Astrocyte (in vitro differentiated cells and primary cell): ENCODE data around the gene RNASE11. TPM values are rescaled to one million over a fixed set of nuclear protein-coding genes. Genes with fewer than 3 reads are reported as not detected.
"Not testable (repeated sequence)": the region's sequence is repeated elsewhere in the genome, so short reads cannot be mapped to it uniquely, and the experiment has no call there.

ENCODE experiments used
- DNase-seq: peaks from one replicate; pipeline ENCODE4 v3.0.0-alpha.2; 2010; ENCODE audit warnings: low read depth
- FAIRE-seq: peaks from 2 replicates; lab custom pipeline; 2011; peaks lifted over from hg19 to GRCh38; lab: Jason Lieb, UNC
- H2AFZ ChIP-seq: 2 replicates; pipeline ENCODE4 v1.6.0; 2012; ENCODE audit warnings: low read depth, low read length, inconsistent platforms
- H3K27ac ChIP-seq: 2 replicates; pipeline ENCODE4 v1.5.1; 2011; ENCODE audit warnings: low read depth, low read length, inconsistent platforms
- H3K27me3 ChIP-seq: 2 replicates; pipeline ENCODE4 v1.6.0; 2011; ENCODE audit warnings: low read length, inconsistent platforms; ENCODE audit not compliant: insufficient read depth
- H3K36me3 ChIP-seq: 2 replicates; pipeline ENCODE4 v1.5.1; 2011; ENCODE audit warnings: low read length, inconsistent platforms; ENCODE audit not compliant: insufficient read depth
- H3K4me1 ChIP-seq: 2 replicates; pipeline ENCODE4 v1.5.1; 2011; ENCODE audit warnings: low read length, inconsistent platforms; ENCODE audit not compliant: insufficient read depth
- H3K4me2 ChIP-seq: 2 replicates; pipeline ENCODE4 v1.6.0; 2012; ENCODE audit warnings: low read length, inconsistent platforms
- H3K4me3 ChIP-seq: 2 replicates; pipeline ENCODE4 v1.5.1; 2011; ENCODE audit warnings: low read depth, mild to moderate bottlenecking, low read length, inconsistent platforms; ENCODE audit not compliant: insufficient read depth
- H3K79me2 ChIP-seq: 2 replicates; pipeline ENCODE4 v1.6.0; 2012; ENCODE audit warnings: mild to moderate bottlenecking, low read length, inconsistent platforms; ENCODE audit not compliant: insufficient read depth
- H3K9ac ChIP-seq: 2 replicates; pipeline ENCODE4 v1.6.0; 2012; ENCODE audit warnings: mild to moderate bottlenecking, low read length, inconsistent platforms
- H3K9me3 ChIP-seq: 2 replicates; pipeline ENCODE4 v1.5.1; 2012; ENCODE audit warnings: low read depth, mild to moderate bottlenecking, low read length, inconsistent platforms; ENCODE audit not compliant: insufficient read depth
- H4K20me1 ChIP-seq: 2 replicates; pipeline ENCODE4 v1.6.0; 2012; ENCODE audit warnings: low read length, inconsistent platforms; ENCODE audit not compliant: insufficient read depth
- H3K27ac Mint-ChIP-seq: one replicate; pipeline ENCODE4 v1.8.0; 2021; ENCODE audit warnings: mild to moderate bottlenecking, mixed read lengths; ENCODE audit not compliant: unreplicated experiment
- H3K27me3 Mint-ChIP-seq: one replicate; pipeline ENCODE4 v1.8.0; 2021; ENCODE audit warnings: low read depth, mixed read lengths; ENCODE audit not compliant: unreplicated experiment
- H3K36me3 Mint-ChIP-seq: one replicate; pipeline ENCODE4 v1.8.0; 2021; ENCODE audit warnings: low read depth, mixed read lengths; ENCODE audit not compliant: unreplicated experiment
- H3K4me1 Mint-ChIP-seq: one replicate; pipeline ENCODE4 v1.8.0; 2021; ENCODE audit warnings: low read depth, mixed read lengths; ENCODE audit not compliant: unreplicated experiment
- H3K4me3 Mint-ChIP-seq: one replicate; pipeline ENCODE4 v1.8.0; 2021; ENCODE audit warnings: mild to moderate bottlenecking, moderate library complexity, mixed read lengths; ENCODE audit not compliant: unreplicated experiment
- H3K9me3 Mint-ChIP-seq: one replicate; pipeline ENCODE4 v1.8.0; 2021; ENCODE audit warnings: mild to moderate bottlenecking, mixed read lengths; ENCODE audit not compliant: unreplicated experiment
- CTCF ChIP-seq: IDR thresholded peaks from 2 replicates; pipeline ENCODE4 v1.5.1; 2011; ENCODE audit warnings: low read depth, mild to moderate bottlenecking, inconsistent platforms, low read length, moderate library complexity; ENCODE audit not compliant: insufficient read depth
- EZH2 ChIP-seq: IDR thresholded peaks from 2 replicates; pipeline ENCODE4 v1.6.1; 2012; ENCODE audit warnings: mild to moderate bottlenecking, low read length, inconsistent platforms; ENCODE audit not compliant: insufficient read depth
- total RNA-seq: library from RNA; stranded (reverse); gene quantifications from 2 replicates; pipeline ENCODE4 v1.2.1, GENCODE V29; 2021

RNASE11 gene
- total RNA-seq, 1 donor from 2014 or later, result not detected

- Mint-ChIP-seq H3K4me3 (no peak overlapping the region), H3K27me3 (peaks cover 4% of the 10 kb centered on the region), H3K36me3 (no peaks in the 10 kb centered on the region), H3K9me3 (no peaks in the 10 kb centered on the region), H3K27ac (no peak overlapping the region), H3K4me1 (no peaks in the 10 kb centered on the region)
- H3K4me1 ChIP-seq, result no peaks in the 10 kb centered on the region
- H2AFZ ChIP-seq, result no peak overlapping the region
- no peak for DNase-seq
- no peak overlapping the region for H3K4me2 ChIP-seq
- no peaks in the 10 kb centered on the region for H3K79me2 ChIP-seq
- no peak for TF ChIP-seq CTCF
- no peak for TF ChIP-seq EZH2
- H3K9ac ChIP-seq, result no peak overlapping the region
- no peaks in the 10 kb centered on the region for H3K9me3 ChIP-seq
- H3K27me3 ChIP-seq, result no peaks in the 10 kb centered on the region
- H3K36me3 ChIP-seq, result no peaks in the 10 kb centered on the region
- H3K27ac ChIP-seq, result no peak overlapping the region
- H4K20me1 ChIP-seq, result no peaks in the 10 kb centered on the region
- FAIRE-seq, result no peak
- no peak overlapping the region for H3K4me3 ChIP-seq
These were observed 9.5 kb downstream of the RNASE11 start for GRCh38 chr14:20578325-20578724.

GRCh38 chr14:20572382-20572990 lies 15.3 kb downstream of the RNASE11 start:
- not testable (repeated sequence) for H3K4me1 ChIP-seq, H3K27ac Mint-ChIP-seq, H3K27me3 Mint-ChIP-seq, H3K4me3 ChIP-seq, H3K4me1 Mint-ChIP-seq, H3K79me2 ChIP-seq, H2AFZ ChIP-seq, H3K9me3 ChIP-seq, H3K27me3 ChIP-seq, DNase-seq, H3K27ac ChIP-seq, H3K4me2 ChIP-seq, H3K36me3 ChIP-seq, H3K36me3 Mint-ChIP-seq, H3K4me3 Mint-ChIP-seq, H4K20me1 ChIP-seq, H3K9ac ChIP-seq, FAIRE-seq
- H3K9me3 Mint-ChIP-seq, result peaks cover 20% of the 10 kb centered on the region

GRCh38 chr14:20570720-20571119 lies 17.1 kb downstream of the RNASE11 start:
- not testable (repeated sequence) for H3K79me2 ChIP-seq, H2AFZ ChIP-seq, H3K27me3 ChIP-seq, H3K4me1 Mint-ChIP-seq, H3K27ac Mint-ChIP-seq, H3K9ac ChIP-seq, H3K4me1 ChIP-seq, DNase-seq, H3K4me3 Mint-ChIP-seq, H3K36me3 ChIP-seq, H4K20me1 ChIP-seq, H3K4me2 ChIP-seq, H3K9me3 ChIP-seq, H3K27me3 Mint-ChIP-seq, H3K4me3 ChIP-seq, FAIRE-seq, H3K27ac ChIP-seq, H3K36me3 Mint-ChIP-seq
- peaks cover 22% of the 10 kb centered on the region for H3K9me3 Mint-ChIP-seq

- not testable (repeated sequence) for H3K4me3 ChIP-seq, H2AFZ ChIP-seq, H3K36me3 Mint-ChIP-seq, H3K36me3 ChIP-seq, H3K4me1 ChIP-seq, H3K4me2 ChIP-seq, H3K4me1 Mint-ChIP-seq, H3K27ac Mint-ChIP-seq, H3K4me3 Mint-ChIP-seq, H3K79me2 ChIP-seq, H3K9ac ChIP-seq, FAIRE-seq, DNase-seq, H4K20me1 ChIP-seq, H3K27me3 Mint-ChIP-seq, H3K27ac ChIP-seq, H3K27me3 ChIP-seq, H3K9me3 ChIP-seq
- peaks cover 22% of the 10 kb centered on the region for H3K9me3 Mint-ChIP-seq
These were observed 17.9 kb downstream of the RNASE11 start for GRCh38 chr14:20569865-20570264.
